B cell (primary cell): ENCODE measurements around the gene PARD3B. TPM values are rescaled to one million over a fixed set of nuclear protein-coding genes. Genes with fewer than 3 reads are reported as not detected.

ENCODE experiments used
- ATAC-seq: fragments of 200-7000 bp; cut with Tn5 transposase; one replicate; pipeline ENCODE4 v1.10.0; 2021; ENCODE audit warnings: low read depth, mild to moderate bottlenecking, moderate number of reproducible peaks, moderate library complexity
- CTCF ChIA-PET: fragments of 350-600 bp; sonication (Branson Sonifier 250); formaldehyde crosslinking; loops from one replicate; lab custom pipeline; 2021; ENCODE audit warnings: antibody characterized with exemption, inconsistent platforms; lab: Charles Lee
- POLR2A ChIA-PET: fragments of 350-600 bp; sonication (Branson Sonifier 250); formaldehyde crosslinking; loops from one replicate; lab custom pipeline; 2021; ENCODE audit warnings: antibody characterized with exemption; lab: Charles Lee
- DNase-seq: peaks from one replicate; pipeline ENCODE4 v3.0.0; 2013
- H2AFZ ChIP-seq: 2 replicates; pipeline ENCODE4 v1.6.1; 2012; ENCODE audit warnings: mild to moderate bottlenecking, low read depth, low read length; ENCODE audit not compliant: insufficient read depth, poor library complexity, severe bottlenecking
- H3K27ac ChIP-seq, 2 donors: 1 replicate in 1 of 2; 2 replicates in 1 of 2; pipeline ENCODE4 v1.5.1; 2012 to 2013; ENCODE audit warnings: low read length in 2 of 2, mild to moderate bottlenecking in 2 of 2, moderate library complexity in 1 of 2
- H3K27me3 ChIP-seq, 4 experiments: fragments of 200-600 bp in 1 of 4; sonication (generic) in 1 of 4; replicated peaks in 1 of 4; 1 replicate in 2 of 4; 2 replicates in 2 of 4; pipeline versions ENCODE4 v1.6.1 to v1.7.0; 2013 to 2016; ENCODE audit warnings: low read length in 3 of 4, mild to moderate bottlenecking in 2 of 4, mixed read lengths in 1 of 4, moderate library complexity in 1 of 4; ENCODE audit not compliant: insufficient read depth in 4 of 4, control insufficient read depth in 3 of 4; ENCODE audit errors: control extremely low read depth in 1 of 4
- H3K36me3 ChIP-seq, 2 experiments: replicated peaks in 1 of 2; 1 replicate in 1 of 2; 2 replicates in 1 of 2; pipeline versions ENCODE4 v1.6.1 to v1.7.1; 2013; ENCODE audit warnings: low read length in 1 of 2; ENCODE audit not compliant: insufficient read depth in 2 of 2, control insufficient read depth in 1 of 2; ENCODE audit errors: control extremely low read depth in 1 of 2, extremely low read depth in 1 of 2
- H3K4me1 ChIP-seq, 2 donors: fragments of 200-600 bp in 1 of 2; sonication (generic) in 1 of 2; 1 replicate in 1 of 2; 2 replicates in 1 of 2; pipeline versions ENCODE4 v1.5.1 to v1.6.1; 2013 to 2017; ENCODE audit warnings: low read length in 2 of 2; ENCODE audit not compliant: control insufficient read depth in 2 of 2, insufficient read depth in 2 of 2
- H3K4me2 ChIP-seq: replicated peaks from 2 replicates; pipeline ENCODE3; 2012; ENCODE audit warnings: mild to moderate bottlenecking, low read depth, low read length; ENCODE audit not compliant: poor library complexity, severe bottlenecking
- H3K4me3 ChIP-seq, 5 experiments: fragments of 200-600 bp in 1 of 5; sonication (generic) in 1 of 5; 1 replicate in 3 of 5; 2 replicates in 2 of 5; pipeline versions ENCODE4 v1.5.1 to v1.7.0; 2011 to 2016; ENCODE audit warnings: low read length in 4 of 5, mild to moderate bottlenecking in 4 of 5, low read depth in 2 of 5, control low read depth in 1 of 5, moderate library complexity in 1 of 5; ENCODE audit not compliant: insufficient read depth in 1 of 5; ENCODE audit errors: control extremely low read depth in 1 of 5, extremely low read depth in 1 of 5
- H3K79me2 ChIP-seq: fragments of 200-600 bp; sonication (generic); one replicate; pipeline ENCODE4 v1.6.0; 2016; ENCODE audit warnings: low read length; ENCODE audit not compliant: control insufficient read depth, insufficient read depth
- H3K9ac ChIP-seq: fragments of 200-600 bp; sonication (generic); 2 replicates; pipeline ENCODE4 v1.6.1; 2017; ENCODE audit warnings: mild to moderate bottlenecking, low read length, moderate library complexity
- H3K9me3 ChIP-seq, 3 donors: one replicate each; pipeline versions ENCODE4 v1.6.1 to v1.7.1; 2013; ENCODE audit warnings: low read length in 2 of 3; ENCODE audit not compliant: control insufficient read depth in 2 of 3, insufficient read depth in 1 of 3; ENCODE audit errors: control extremely low read depth in 1 of 3
- H4K20me1 ChIP-seq: 2 replicates; pipeline ENCODE4 v1.6.0; 2012; ENCODE audit warnings: mild to moderate bottlenecking, low read length; ENCODE audit not compliant: insufficient read depth, control insufficient read depth, poor library complexity, severe bottlenecking
- H3K27ac Mint-ChIP-seq: one replicate; pipeline ENCODE4 v1.8.0; 2021; ENCODE audit warnings: mixed read lengths
- H3K27me3 Mint-ChIP-seq: one replicate; pipeline ENCODE4 v1.8.0; 2021; ENCODE audit warnings: mixed read lengths
- H3K4me1 Mint-ChIP-seq: one replicate; pipeline ENCODE4 v1.8.0; 2021; ENCODE audit warnings: mixed read lengths
- H3K4me3 Mint-ChIP-seq: one replicate; pipeline ENCODE4 v1.8.0; 2021; ENCODE audit warnings: mixed read lengths
- H3K9me3 Mint-ChIP-seq: one replicate; pipeline ENCODE4 v1.8.0; 2022; ENCODE audit warnings: mixed read lengths; ENCODE audit not compliant: insufficient read depth
- CTCF ChIP-seq: fragments of 200-600 bp; IDR thresholded peaks from one replicate; pipeline ENCODE4 v1.8.0; 2022; ENCODE audit warnings: antibody characterized with exemption, mild to moderate bottlenecking
- EZH2 ChIP-seq: IDR thresholded peaks from 2 replicates; pipeline ENCODE4 v1.6.1; 2012; ENCODE audit warnings: borderline replicate concordance, low read depth, mild to moderate bottlenecking, moderate library complexity, low read length; ENCODE audit not compliant: insufficient read depth, poor library complexity, severe bottlenecking
- WGBS: methylation state at CpG from one replicate; pipeline ENCODE4 v1.1.5; 2013; ENCODE audit warnings: missing lambda C conversion rate; ENCODE audit not compliant: insufficient coverage; 5-methylcytosine and 5-hydroxymethylcytosine counted together
- intact Hi-C: fragments of 100-400 bp; cut with micrococcal nuclease; formaldehyde crosslinking; loops from one replicate; pipeline ENCODE4 v1.10.0; 2022
- polyA plus RNA-seq: library from polyadenylated mRNA; depleted of rRNA; stranded (reverse); fragments of >200 nt; gene quantifications from 2 replicates; pipeline ENCODE4 v1.2.3, GENCODE V29; 2012
- total RNA-seq, 2 donors: library from RNA; stranded (reverse); fragments of 120-200 nt in 1 of 2; gene quantifications; 1 replicate in 1 of 2; 2 replicates in 1 of 2; pipeline versions ENCODE4 v1.2.3 to v1.2.4, GENCODE V29; 2013 to 2022

PARD3B gene
- total and polyA plus RNA-seq, 2 donors (not counting 1 experiment from before 2014, with no cell fraction given) = not detected

GRCh38 chr2:204899983-204900382, 354.7 kb downstream of the PARD3B start:
- Histone ChIP-seq H3K4me2 (no peak overlapping the region), H3K9ac (no peak overlapping the region), H4K20me1 (no peaks in the 10 kb centered on the region), H3K9me3 (peaks cover 0 to 12% (median 0%) of the 10 kb centered on the region in 3 donors), H3K79me2 (no peaks in the 10 kb centered on the region), H3K27ac (no peak overlapping the region), H3K4me3 (no peak overlapping the region), H2AFZ (no peak overlapping the region), H3K4me1 (no peaks in the 10 kb centered on the region), H3K36me3 (no peaks in the 10 kb centered on the region), H3K27me3 (no peaks in the 10 kb centered on the region)
- intact Hi-C loops = no loop called here
- TF ChIP-seq EZH2 (no peak), CTCF (no peak)
- ChIA-PET CTCF (no interaction called here), POLR2A (no interaction called here)
- no peak overlapping the region for H3K27ac Mint-ChIP-seq
- H3K27me3 Mint-ChIP-seq = no peaks in the 10 kb centered on the region
- H3K4me1 Mint-ChIP-seq = no peaks in the 10 kb centered on the region
- DNase-seq (no peak), ATAC-seq (no peak)
- WGBS = no CpG with 5 or more reads among the region's 2 CpGs
- peaks cover 4% of the 10 kb centered on the region for H3K9me3 Mint-ChIP-seq
- no peak overlapping the region for H3K4me3 Mint-ChIP-seq

GRCh38 chr2:204900487-204900886, 355.2 kb downstream of the PARD3B start:
- Mint-ChIP-seq H3K27ac (no peak overlapping the region), H3K27me3 (no peaks in the 10 kb centered on the region), H3K4me1 (no peaks in the 10 kb centered on the region), H3K9me3 (peaks cover 4% of the 10 kb centered on the region), H3K4me3 (no peak overlapping the region)
- Histone ChIP-seq H4K20me1 (no peaks in the 10 kb centered on the region), H3K36me3 (no peaks in the 10 kb centered on the region), H3K27ac (no peak overlapping the region), H3K4me3 (no peak overlapping the region), H3K9me3 (peaks cover 0 to 12% (median 0%) of the 10 kb centered on the region in 3 donors), H3K27me3 (no peaks in the 10 kb centered on the region), H3K79me2 (no peaks in the 10 kb centered on the region), H3K4me2 (no peak overlapping the region), H3K4me1 (no peaks in the 10 kb centered on the region), H3K9ac (no peak overlapping the region), H2AFZ (no peak overlapping the region)
- intact Hi-C loops = no loop called here
- TF ChIP-seq CTCF = no peak
- TF ChIP-seq EZH2 = no peak
- POLR2A ChIA-PET = no interaction called here
- WGBS = 60% methylated on average over 2 of the region's 2 CpGs
- CTCF ChIA-PET = no interaction called here
- ATAC-seq (no peak), DNase-seq (no peak)
